HL-60/S4 treated with retinoic acid at 250 ng/mL for 4 days and 3 days (cell line): ENCODE results near the gene PPM1F.

Experiments used
- in situ Hi-C: fragments of 300-500 bp; cut with MboI; formaldehyde crosslinking; loops from 2 replicates; pipeline ENCODE4 v1.7.0; 2022; ENCODE audit warnings: low sequenced_read_pairs

PPM1F gene, protein sequence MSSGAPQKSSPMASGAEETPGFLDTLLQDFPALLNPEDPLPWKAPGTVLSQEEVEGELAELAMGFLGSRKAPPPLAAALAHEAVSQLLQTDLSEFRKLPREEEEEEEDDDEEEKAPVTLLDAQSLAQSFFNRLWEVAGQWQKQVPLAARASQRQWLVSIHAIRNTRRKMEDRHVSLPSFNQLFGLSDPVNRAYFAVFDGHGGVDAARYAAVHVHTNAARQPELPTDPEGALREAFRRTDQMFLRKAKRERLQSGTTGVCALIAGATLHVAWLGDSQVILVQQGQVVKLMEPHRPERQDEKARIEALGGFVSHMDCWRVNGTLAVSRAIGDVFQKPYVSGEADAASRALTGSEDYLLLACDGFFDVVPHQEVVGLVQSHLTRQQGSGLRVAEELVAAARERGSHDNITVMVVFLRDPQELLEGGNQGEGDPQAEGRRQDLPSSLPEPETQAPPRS

DNA sequence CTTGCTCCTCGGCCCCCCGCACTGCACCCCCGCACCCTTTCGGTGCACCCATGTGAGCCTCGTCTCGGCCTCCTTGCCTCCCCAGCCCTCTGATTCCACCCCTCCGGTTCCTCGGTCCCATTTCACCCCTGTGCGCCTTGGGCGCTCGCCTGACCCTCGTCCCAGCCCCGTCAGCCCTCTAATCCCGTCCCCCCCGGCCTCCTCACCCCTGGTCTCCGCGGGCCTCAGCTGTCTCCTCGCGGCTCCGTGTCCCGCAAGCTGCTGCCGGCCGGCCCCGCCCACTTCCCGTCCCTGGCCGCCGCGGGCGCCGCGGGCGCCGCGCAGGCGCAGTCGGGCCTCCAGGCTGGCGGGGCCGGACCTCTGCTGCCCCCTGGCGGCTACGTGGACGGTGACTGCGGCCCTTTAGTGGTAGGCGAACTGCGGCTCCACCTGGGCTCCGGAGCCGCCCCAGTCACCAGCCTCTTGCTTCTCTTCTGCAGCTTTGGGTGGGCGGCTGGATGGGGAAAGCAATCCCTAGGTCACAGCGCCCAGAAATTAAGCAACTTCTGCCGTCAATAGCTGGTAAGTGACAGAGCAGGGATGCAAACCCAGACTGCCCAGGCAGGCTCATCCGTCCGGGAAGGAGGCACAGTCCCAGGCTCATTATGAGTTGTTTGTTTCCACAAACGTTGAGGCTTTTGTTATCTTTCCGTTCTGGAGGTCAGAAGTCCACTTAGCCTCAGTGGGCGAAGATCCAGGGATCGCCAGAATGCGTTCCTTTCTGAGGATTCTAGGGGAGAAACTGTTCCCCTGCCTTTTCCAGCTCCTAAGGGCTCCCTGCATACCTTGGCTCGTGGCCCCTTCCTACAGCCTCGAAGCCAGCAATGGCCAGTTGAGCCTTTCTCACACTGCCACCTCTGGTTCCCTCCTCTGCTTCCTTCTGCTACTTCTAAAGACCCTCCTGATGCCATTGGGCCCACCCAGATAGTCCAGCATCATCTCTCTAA, at the start of gene PPM1F:
Gene PPM1F, minus strand, starts transcription at position 263 of the 986 bp plus-strand sequence. CDS start 6,800 bp downstream, outside the sequence.
- in situ Hi-C loops, result no loop called here

DNA sequence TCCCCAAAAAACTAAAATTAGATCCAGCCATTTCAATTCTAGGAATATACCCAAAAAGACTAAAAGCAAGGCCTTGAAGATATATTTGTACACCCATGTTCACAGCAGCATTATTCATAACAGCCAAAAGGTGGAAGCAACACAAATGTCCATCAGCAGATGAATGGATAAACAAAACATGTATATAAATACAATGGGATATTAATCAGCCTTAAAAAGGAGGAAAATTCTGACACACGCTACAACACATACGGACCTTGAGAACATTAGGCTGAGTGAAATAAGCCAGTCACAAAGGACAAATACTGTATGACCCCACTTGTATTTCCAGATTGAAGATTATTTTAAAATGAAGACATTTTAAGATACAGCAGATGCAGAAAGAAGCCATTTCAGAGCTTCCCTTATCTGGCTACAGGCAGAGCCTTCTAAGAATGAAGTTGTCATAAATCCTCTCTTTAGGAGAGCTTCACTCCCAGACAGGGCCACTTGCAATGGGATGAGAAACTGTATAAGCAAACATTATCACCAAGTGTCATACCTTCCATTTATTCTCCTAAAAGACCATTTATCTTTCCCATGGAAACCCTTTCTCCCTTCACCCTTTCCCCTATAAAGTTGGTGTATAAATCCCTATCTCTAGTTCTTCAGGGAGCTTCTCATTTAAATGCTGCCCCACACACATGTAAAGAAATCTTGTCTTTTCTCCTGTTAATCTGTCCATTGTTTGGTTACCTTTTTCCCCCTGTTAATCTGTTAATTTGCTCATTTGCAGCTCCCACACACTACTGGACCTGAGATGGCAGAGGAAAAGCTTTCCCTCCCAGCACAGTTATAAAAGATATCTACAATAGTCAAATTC, 49.2 kb upstream of the PPM1F start:
- in situ Hi-C loops, result no loop called here

DNA sequence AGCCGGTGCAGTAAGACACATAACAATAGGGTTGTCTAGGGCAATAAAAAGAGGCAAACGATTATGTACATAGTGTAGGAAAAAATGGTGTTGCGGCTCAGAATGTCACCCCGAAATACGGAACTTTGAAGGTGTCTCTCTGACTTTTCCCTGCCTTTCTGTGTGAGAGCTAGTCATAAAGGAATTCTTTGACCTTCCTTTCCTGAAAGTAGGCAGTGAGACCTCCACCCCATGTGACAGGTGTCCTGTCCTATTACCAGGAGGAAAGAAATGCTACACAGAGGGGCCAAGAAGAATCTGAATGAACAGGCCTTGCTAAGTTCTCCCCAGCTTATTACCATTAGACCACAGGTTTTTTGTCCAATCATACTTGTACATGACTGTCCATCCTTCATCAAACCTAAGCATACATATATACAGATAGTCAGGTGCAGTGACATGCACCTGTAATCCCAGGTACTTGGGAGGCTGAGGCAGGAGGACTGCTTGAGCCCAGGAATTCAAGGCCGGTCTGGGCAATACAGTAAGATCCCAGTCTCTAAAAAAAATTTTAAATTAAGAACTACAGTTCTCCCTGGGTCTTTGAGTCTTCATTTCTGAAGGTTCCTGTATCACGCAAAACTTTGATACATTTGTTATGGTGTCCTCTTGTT, 46.1 kb upstream of the PPM1F start:
- in situ Hi-C loops, result no loop called here

DNA sequence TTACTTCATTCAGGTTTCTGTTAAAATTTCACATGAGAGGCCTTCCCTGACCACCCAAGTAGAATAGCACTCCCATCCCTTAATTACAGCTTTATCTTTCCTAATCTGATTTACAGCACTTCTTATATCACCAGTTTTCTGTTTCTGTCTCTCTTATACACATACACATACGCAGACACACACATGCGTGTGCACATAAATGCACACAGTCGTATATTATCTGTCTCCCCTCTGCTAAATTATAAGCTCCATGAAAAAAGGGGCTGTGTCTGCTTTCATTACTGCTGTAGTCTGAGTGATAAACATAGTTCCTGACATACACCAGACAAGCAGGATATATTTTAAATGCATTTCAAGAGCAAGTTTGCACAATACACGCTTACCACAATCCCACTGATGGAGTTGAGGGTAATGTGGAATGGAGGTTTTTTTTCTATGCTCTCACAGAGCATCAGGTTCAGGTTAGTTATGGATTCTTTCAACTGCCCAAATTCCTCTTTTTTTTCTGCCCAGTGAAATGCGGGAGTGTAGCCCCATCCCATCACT, 43.6 kb upstream of the PPM1F start:
- in situ Hi-C loops, result no loop called here

DNA sequence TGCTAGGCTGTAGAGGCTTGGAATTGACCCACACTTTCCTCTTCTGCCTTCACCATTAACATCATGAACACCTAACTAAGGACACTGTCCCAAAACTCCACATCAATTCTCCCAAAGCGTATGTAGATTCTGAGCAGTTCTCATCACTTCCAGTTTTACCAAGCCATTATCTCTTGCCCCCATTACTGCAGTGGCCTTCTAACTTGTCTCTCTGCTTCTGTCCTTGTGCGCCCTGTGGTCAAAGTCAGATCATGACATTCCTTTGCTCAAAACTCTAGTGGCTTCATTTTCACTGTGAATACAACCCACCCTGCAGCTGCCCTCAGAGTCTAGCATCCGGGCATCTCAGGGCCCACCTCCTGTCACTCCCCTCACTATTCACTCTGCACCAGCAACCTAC, 43.0 kb upstream of the PPM1F start:
- in situ Hi-C loops, result no loop called here

DNA sequence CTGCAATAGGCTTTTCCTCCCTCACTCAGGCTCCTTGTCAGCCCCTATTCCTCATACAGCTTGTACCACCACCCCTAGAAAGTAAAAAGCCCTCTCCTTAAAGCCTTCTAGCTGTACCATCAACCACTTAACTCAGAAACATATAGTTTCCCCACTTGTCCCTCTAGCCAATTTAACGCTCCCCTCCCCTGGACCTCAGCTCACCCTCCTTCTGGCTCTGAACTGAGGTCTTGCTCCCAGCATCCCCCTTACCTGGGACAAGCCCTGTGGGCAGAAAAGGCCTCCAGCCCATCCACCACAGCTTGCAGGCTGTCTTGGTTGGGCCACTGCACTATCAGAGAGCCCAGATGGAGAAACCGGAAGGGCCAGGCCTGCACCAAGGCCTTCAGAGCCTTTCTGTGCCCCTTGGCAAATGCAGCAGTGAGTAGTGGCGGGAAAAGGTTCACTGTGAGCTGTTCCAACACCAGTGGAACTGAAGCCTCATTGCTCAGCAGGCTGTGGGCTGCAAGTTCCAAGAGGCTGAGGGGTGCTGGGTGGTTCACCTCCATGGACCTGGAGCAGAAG, 42.3 kb upstream of the PPM1F start:
- in situ Hi-C loops, result no loop called here

DNA sequence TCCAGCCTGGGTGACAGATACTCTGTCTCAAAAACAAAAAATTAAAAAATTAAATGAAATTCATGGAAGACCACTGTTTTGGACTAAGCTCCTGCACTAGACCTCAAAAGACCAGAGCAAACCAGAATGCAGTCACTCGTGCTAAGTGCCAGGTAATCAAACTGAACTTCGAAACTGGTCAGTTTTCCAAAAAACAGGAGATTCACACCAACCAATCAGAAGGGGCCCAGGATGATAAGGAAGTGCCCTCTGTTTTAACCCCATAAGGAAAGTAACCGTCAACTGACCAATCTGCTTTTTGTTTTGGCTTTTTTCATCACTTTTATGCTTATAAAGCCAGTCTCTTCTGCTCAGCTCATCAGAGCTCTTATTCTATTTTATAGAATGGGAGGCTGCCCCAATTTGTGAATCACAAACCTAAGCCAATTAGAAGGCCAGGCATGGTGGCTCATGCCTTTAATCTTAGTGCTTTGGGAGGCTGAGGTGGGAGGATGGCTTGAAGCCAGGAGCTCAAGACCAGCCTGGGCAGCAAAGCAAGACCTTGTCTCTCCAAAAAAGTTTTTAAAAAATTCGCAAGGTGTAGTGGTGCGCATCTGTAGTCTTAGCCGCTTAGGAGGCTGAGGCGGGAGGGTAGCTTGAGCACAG, 40.1 kb upstream of the PPM1F start:
- in situ Hi-C loops, result no loop called here

DNA sequence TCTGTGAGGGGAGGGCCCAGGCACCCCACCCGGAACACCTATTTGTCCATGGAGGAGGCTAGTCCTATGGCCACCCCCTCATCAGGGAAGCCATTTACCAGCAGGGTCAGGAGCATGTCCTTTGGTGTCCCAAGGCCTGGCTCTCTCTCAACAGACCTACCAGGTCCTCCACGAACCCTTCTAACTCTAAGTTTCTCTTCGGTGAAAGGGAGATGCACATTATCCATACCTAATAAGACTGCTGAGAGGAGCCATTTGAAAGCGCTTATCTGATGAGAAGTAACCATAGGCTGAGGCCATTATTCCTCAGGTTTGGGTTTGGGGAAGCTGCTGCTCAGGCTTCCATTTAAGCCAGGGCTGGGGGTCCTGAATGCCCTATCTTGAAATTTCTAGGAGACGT, 39.1 kb upstream of the PPM1F start:
- in situ Hi-C loops, result no loop called here

DNA sequence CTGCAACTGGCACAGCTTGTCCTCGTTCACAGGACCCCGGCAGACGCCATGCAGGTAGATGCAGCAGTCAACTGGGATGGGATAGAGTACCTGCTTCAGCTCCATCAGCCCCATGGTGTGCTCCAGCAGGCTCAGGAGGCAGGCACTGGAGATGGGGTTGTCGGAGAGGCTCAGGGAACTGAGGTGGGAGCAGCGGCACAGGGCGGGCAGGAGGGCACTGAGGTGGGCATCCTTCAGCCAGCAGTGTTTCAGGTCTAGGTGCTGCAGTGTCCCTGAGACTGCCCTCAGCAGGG, 38.6 kb upstream of the PPM1F start:
- in situ Hi-C loops, result no loop called here

DNA sequence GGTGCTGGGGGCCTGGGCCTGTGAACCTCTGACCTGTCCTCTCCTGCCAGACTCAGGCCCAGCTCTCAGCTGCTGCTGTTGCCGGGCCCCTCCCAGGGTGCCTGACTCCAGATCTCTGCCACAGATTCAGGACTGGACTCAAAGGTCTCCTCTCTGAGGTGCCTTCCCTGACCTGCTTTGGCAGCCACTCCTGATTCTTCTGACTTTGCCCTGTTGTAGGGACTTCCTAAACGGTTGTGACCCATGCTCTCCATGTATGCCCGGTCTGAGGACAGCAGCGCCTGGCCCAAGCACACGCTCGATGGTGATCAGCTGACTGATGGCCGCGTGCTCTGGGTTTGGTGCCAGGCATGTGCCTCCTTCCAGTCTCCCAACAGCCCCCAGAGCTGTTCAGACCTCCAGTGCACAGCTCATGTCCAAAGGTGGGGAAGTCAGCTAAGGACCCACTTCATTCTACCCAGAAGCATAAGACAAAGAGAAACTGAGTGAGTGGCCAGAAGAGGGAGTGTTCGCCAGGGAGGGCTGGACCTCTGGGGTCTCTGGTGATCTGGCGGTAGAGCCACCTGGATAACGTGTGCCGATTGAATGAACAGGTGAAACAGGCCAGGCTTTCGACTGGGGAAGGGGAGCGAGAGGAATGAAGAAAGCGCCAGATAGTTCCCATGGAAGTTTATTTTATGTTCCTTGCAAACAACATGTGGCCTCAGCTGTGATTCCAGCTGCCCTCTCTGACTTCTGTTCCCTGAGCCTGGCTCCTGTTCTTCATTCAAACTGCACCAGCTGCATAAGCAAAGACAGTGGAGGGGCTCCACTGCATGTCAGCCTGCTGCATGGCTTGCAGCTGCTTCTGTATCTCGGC, 38.0 kb upstream of the PPM1F start:
- in situ Hi-C loops, result no loop called here

DNA sequence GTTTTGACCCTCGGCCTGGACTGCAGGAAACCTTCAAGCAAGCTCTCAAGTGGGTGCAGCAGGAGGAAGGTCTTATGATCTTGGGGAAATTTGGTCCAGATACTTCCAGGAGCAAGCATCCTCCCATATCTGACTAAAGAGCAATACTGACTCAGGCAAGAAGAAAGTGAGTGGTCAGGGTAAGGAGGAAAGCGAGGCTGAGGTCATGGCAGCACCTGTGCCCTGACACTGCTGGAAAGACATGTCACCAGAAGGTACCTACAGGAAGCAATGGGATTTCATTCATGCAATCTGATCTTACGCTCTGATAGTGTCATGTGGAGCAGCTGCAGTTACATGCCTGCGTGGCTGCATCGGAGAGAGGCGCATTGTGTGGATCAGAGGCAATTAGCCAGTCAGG, 36.4 kb upstream of the PPM1F start:
- in situ Hi-C loops, result no loop called here

DNA sequence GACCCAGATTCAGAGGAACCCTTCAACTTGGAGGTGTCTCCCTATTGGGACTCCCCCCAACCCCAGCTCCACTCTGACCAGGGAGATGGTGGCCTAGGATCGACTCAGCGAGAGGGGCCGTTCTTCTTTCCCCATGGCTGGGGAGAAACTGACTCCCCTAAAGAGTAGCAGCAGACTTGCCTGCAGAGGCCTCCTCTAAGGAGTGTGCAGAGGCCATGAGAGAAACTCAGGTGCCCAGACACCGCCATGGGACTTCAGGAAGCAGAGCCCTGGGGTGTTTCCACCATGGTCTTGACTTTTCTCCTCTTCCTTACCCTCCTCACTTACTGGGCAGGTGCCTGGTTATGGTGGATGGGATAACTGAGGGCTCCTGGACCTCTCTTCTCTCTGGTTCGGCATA, 32.6 kb upstream of the PPM1F start:
- in situ Hi-C loops, result no loop called here

DNA sequence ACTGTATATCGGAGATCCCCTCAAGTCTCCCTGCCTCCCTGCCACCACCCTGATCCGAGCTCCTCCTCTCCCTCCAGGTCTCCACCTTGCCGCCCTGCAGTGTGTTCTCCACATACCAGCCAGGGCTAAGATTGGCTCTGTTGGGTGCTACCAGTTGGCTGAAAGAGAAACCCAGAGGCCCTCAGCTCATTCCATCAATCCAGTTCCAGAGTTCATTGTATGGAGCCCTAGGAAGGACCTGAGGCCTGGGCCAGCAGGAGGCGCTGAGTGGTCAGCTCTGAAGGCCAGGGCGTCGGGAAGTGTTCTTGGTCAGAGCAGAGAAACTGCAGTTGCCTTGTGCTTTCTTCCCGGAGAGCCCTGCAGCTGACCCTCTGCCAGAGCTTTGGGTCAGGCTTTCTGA, 32.1 kb upstream of the PPM1F start:
- in situ Hi-C loops, result no loop called here

DNA sequence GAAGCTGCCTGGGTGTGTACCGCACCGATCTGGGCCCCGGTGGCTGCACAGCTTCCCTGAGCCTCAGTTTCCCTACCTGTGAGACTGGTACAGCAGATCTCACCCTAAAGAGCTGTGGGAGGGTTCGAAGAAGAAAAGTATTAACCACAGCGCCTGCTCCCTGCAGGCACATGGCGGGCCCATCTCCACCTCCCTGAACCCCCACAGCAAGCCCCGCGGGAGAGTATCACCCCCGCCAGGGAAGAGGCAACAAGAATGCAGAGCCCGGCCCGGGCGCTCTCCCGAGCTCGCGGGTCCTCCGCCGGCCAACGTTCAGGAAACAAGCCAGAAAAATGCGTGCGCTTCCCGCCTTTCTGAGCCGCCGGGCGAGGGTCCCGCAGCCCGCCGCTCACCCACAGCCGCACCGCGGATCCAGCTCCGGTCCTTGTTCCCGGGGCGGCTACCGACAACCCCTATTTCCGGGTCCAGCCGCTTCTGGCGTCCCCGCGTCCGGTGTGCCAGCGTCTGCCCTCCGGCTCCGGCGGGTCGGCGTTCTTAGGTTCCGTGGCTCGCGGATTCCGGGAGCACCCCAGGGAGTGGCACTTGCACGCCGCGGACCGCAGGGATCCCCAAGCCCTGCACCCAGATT, 29.8 kb upstream of the PPM1F start, which contains the start of gene TOP3B:
Gene TOP3B, minus strand, starts transcription at position 450 of the 628 bp plus-strand sequence. CDS start 7,078 bp downstream, outside the sequence.
- in situ Hi-C loops, result no loop called here

DNA sequence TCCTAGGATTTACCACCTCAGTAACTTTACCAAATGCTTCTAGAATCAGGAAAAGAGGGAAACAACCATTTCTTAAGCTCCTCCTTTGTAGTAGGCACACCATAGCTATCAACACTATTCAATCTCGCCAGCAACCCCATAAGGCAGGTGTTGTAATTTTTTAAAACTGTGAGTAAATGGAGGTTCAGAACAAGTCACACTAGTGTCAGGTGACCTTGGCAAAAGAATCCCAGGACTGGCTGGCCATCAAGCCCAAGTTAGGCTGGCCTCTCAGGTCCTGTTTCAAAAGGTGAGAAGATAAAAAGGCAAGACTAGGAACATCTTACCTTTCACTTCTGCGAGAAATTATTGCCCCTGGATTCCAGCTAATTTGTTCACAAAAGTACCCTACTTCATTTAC, 29.2 kb upstream of the PPM1F start:
- in situ Hi-C loops, result no loop called here

DNA sequence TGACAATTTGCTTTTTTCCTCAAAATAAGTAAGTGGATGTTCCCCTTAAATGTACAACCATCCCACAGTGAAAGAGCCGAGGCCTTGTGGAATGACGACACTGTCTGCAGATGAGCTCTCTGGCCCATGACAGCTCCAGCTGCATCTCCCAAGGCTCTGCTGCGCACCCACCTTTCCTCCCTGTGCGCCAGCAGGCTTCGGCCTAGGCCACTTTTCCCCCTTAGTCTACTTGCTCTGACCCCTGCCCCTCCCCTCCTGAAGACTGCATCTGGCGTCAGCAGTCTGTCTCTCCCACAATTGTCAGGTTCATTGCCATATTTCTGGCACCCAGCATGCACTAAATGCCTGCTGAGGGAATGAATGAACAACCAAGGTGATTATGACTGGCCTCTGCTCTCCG, 27.9 kb upstream of the PPM1F start:
- in situ Hi-C loops, result no loop called here

DNA sequence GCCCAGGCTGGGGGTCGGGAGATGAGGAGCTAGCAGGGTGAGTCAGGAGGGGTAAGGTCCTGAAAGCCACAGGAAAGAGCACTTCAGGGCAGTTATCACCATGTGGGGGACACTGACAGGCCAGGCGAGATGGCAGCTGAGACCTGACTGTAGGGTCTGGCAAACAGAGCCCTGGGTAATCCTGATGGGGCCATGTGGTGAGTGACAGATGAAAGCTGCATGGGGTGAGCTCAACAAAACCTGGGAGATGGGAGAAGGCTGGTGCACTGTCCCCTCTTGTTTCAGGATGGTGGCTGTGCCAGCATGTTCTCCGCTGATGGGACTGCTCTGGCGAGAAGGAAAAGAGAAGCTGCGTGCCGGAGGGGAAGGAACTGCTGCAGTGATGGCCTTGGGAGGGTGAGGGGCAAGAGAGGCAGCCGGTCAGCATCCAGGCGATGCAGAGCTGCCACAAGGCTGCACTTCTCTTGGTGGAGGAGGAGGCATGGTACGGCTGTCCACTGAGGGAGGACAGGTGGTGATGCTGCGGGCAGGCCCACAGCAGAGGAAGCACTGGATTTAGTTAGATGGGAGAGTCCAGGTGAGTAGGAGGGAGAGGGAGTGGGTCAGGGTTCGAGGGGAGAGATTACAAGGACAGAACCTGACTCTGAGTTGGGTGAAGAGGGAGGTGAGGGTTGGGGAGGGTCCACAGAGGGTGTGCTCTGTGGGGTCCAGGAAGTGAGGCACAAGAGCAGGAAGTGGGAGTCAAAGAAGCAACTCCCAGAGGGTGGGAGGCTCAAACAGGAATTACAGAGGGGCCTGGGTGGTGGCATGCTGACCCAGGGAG, 26.1 kb upstream of the PPM1F start:
- in situ Hi-C loops, result no loop called here
